OCI-LY1 (cell line): ENCODE data around the gene B3GLCT.

Experiments
- H2AFZ ChIP-seq: fragments of 200-600 bp; sonication (generic), shearing (Covaris generic); 2 replicates; pipeline ENCODE4 v1.6.0; 2014; ENCODE audit warnings: antibody characterized with exemption, mild to moderate bottlenecking, low read length
- H3F3A ChIP-seq: fragments of 200-600 bp; sonication (generic), shearing (Covaris generic); 2 replicates; pipeline ENCODE4 v1.6.0; 2014; ENCODE audit warnings: mild to moderate bottlenecking, antibody characterized with exemption, low read length, moderate library complexity; ENCODE audit not compliant: insufficient read depth
- H3K27ac ChIP-seq: fragments of 200-600 bp; sonication (generic); 2 replicates; pipeline ENCODE4 v1.5.1; 2014; ENCODE audit warnings: low read length, mixed run types, mild to moderate bottlenecking, low read depth; ENCODE audit not compliant: poor library complexity, severe bottlenecking
- H3K27me3 ChIP-seq: fragments of 200-600 bp; sonication (generic); 2 replicates; pipeline ENCODE4 v1.6.0; 2014; ENCODE audit warnings: antibody characterized with exemption, mild to moderate bottlenecking, low read length, moderate library complexity; ENCODE audit not compliant: insufficient read depth
- H3K36me3 ChIP-seq: fragments of 200-600 bp; sonication (generic); 2 replicates; pipeline ENCODE4 v1.6.1; 2014; ENCODE audit warnings: mild to moderate bottlenecking, antibody characterized with exemption, low read length, moderate library complexity, mixed read lengths; ENCODE audit not compliant: insufficient read depth
- H3K4me1 ChIP-seq: fragments of 200-600 bp; sonication (generic); 2 replicates; pipeline ENCODE4 v1.5.1; 2014; ENCODE audit warnings: mild to moderate bottlenecking, low read length, moderate library complexity; ENCODE audit not compliant: insufficient read depth, severe bottlenecking
- H3K4me2 ChIP-seq: fragments of 200-600 bp; sonication (generic), shearing (Covaris generic); 2 replicates; pipeline ENCODE4 v1.6.1; 2014; ENCODE audit warnings: low read length
- H3K4me3 ChIP-seq: fragments of 200-600 bp; sonication (generic); 2 replicates; pipeline ENCODE4 v1.5.1; 2014; ENCODE audit warnings: low read length, low read depth, mild to moderate bottlenecking, mixed read lengths; ENCODE audit not compliant: poor library complexity, severe bottlenecking
- H3K79me2 ChIP-seq: fragments of 200-600 bp; shearing (Covaris generic); 2 replicates; pipeline ENCODE4 v1.6.1; 2016; ENCODE audit warnings: mixed run types, low read length, mixed read lengths; ENCODE audit not compliant: insufficient read depth
- H3K9ac ChIP-seq: fragments of 200-600 bp; sonication (generic), shearing (Covaris generic); 2 replicates; pipeline ENCODE4 v1.6.1; 2014; ENCODE audit warnings: mild to moderate bottlenecking, low read length, mixed read lengths
- H3K9me2 ChIP-seq: fragments of 200-600 bp; sonication (generic), shearing (Covaris generic); 2 replicates; pipeline ENCODE4 v1.6.1; 2014; ENCODE audit warnings: low read depth, mild to moderate bottlenecking, low read length, mixed read lengths
- H3K9me3 ChIP-seq: fragments of 200-600 bp; shearing (Covaris generic); 2 replicates; pipeline ENCODE4 v1.6.1; 2014; ENCODE audit warnings: low read length, mixed read lengths
- H4K20me1 ChIP-seq: fragments of 200-600 bp; sonication (generic), shearing (Covaris generic); 2 replicates; pipeline ENCODE4 v1.6.0; 2016; ENCODE audit warnings: mild to moderate bottlenecking, low read length; ENCODE audit not compliant: insufficient read depth
- EZH2 ChIP-seq: fragments of 200-600 bp; sonication (generic), shearing (Covaris generic); IDR thresholded peaks from 2 replicates; pipeline ENCODE4 v1.8.0; 2017; ENCODE audit warnings: borderline replicate concordance, mixed run types, mild to moderate bottlenecking, antibody characterized with exemption, low read length, moderate library complexity, mixed read lengths
- TF ChIP-seq, protein P1 (sequence below): fragments of 200-600 bp; sonication (generic), shearing (Covaris generic); IDR thresholded peaks from 2 replicates; pipeline ENCODE4 v1.5.1; 2017; ENCODE audit warnings: mild to moderate bottlenecking, antibody characterized with exemption, low read length, moderate library complexity, mixed read lengths

Gene B3GLCT

DNA sequence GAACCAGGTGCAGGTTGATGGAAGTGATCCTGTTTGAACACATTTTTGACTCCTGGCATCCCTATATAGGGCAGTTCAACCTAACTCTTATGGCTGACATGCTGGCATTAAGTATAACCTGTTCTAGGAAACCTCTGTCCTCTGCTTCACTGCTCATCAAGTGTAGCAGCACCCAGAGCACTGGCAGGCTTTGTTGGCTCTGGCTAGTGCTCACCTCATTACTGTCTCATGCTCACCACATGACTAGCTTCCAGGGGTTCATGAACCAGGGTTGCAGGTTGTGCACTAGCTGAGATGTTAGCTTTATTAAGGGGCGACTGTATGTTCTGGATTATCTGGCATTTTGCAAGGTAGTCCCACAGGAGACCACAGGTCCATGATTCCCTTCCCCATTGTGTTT lies 63.6 kb downstream of the B3GLCT start:
- no peaks in the 10 kb centered on the region for H3K27me3 ChIP-seq
- TF ChIP-seq, protein P1, sequence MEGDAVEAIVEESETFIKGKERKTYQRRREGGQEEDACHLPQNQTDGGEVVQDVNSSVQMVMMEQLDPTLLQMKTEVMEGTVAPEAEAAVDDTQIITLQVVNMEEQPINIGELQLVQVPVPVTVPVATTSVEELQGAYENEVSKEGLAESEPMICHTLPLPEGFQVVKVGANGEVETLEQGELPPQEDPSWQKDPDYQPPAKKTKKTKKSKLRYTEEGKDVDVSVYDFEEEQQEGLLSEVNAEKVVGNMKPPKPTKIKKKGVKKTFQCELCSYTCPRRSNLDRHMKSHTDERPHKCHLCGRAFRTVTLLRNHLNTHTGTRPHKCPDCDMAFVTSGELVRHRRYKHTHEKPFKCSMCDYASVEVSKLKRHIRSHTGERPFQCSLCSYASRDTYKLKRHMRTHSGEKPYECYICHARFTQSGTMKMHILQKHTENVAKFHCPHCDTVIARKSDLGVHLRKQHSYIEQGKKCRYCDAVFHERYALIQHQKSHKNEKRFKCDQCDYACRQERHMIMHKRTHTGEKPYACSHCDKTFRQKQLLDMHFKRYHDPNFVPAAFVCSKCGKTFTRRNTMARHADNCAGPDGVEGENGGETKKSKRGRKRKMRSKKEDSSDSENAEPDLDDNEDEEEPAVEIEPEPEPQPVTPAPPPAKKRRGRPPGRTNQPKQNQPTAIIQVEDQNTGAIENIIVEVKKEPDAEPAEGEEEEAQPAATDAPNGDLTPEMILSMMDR = no peak
- TF ChIP-seq EZH2 = no peak
- no peaks in the 10 kb centered on the region for H3K79me2 ChIP-seq
- H3K4me2 ChIP-seq = no peak overlapping the region
- no peaks in the 10 kb centered on the region for H4K20me1 ChIP-seq
- H3K4me3 ChIP-seq = no peak overlapping the region
- H3K9ac ChIP-seq = no peak overlapping the region
- no peaks in the 10 kb centered on the region for H3K4me1 ChIP-seq
- no peaks in the 10 kb centered on the region for H3K9me2 ChIP-seq
- peaks cover 3% of the 10 kb centered on the region for H3K9me3 ChIP-seq
- H3K27ac ChIP-seq = no peak overlapping the region
- no peak overlapping the region for H2AFZ ChIP-seq
- no peaks in the 10 kb centered on the region for H3K36me3 ChIP-seq
- no peaks in the 10 kb centered on the region for H3F3A ChIP-seq

DNA sequence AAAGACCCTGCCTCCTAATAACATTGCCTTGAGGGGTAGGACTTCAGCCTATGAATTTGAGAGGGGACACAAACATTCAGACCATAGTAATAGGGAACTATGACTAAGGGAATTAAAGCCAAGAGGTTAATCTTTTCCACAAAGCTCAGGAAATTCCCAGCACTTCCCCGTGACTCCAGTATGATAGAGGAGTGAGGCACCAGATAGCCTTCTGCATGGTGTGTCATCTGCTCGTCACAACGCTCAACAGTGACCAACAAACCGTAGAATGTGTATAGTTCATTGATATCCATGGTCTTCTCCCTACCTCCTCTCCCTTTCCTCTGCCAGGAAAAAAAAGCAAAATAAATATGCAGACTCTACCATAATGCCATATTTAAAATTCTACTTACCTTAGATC lies 64.4 kb downstream of the B3GLCT start:
- Histone ChIP-seq H4K20me1 (no peaks in the 10 kb centered on the region), H3K36me3 (no peaks in the 10 kb centered on the region), H3K9me3 (no peaks in the 10 kb centered on the region), H3K4me2 (no peak overlapping the region), H3K27ac (no peak overlapping the region), H3K9me2 (no peaks in the 10 kb centered on the region), H3K9ac (no peak overlapping the region), H2AFZ (no peak overlapping the region), H3F3A (no peaks in the 10 kb centered on the region), H3K79me2 (no peaks in the 10 kb centered on the region), H3K4me3 (no peak overlapping the region), H3K4me1 (no peaks in the 10 kb centered on the region), H3K27me3 (no peaks in the 10 kb centered on the region)
- TF ChIP-seq EZH2 = no peak
- TF ChIP-seq, protein P1 = no peak

DNA sequence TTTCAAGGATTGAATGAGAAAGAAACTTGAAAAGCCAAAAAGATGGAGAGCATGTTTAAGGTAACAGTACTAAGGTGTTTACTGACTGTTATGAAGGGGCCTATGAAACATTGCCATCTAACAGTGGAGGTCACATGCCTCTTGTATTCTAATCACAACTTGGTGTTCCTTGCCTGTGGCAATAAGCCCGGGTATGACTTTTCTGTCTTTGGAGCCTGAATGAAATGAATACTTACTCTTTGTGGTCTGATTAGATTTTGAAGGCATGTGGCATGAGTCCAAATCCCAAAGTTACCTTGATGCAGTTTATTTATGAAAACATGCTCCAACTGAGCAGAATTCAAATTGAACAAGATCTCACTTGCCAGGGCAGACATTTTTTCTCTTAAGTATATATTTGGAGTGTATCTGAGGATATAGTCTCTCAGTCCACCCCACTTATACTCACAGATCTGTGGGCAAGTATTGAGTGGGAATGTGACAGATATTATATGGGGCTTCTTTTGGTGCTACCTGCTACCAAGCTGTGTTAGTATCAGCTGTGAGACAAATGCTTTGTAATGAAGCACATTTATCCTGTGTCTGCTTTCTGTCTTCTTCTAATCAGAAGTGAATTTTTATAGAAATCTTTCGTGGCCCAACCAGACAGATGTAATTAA lies 67.5 kb downstream of the B3GLCT start:
- no peak overlapping the region for H3K27ac ChIP-seq
- no peak overlapping the region for H2AFZ ChIP-seq
- no peak overlapping the region for H3K9ac ChIP-seq
- H3K36me3 ChIP-seq = no peaks in the 10 kb centered on the region
- TF ChIP-seq EZH2 = no peak
- TF ChIP-seq, protein P1 = no peak
- no peaks in the 10 kb centered on the region for H4K20me1 ChIP-seq
- no peaks in the 10 kb centered on the region for H3K4me1 ChIP-seq
- no peaks in the 10 kb centered on the region for H3F3A ChIP-seq
- H3K9me3 ChIP-seq = peaks cover 5% of the 10 kb centered on the region; the same call in 1 of the 2 replicates
- no peak overlapping the region for H3K4me2 ChIP-seq
- H3K4me3 ChIP-seq = no peak overlapping the region
- no peaks in the 10 kb centered on the region for H3K9me2 ChIP-seq
- H3K27me3 ChIP-seq = no peaks in the 10 kb centered on the region
- H3K79me2 ChIP-seq = no peaks in the 10 kb centered on the region
